OCI-LY3 (cell line): ENCODE results near the gene ANKRD39.

Source experiments
- EZH2phosphoT487 ChIP-seq: fragments of 200-600 bp; shearing (Covaris generic); IDR thresholded peaks from 2 replicates; pipeline ENCODE4 v1.6.1; 2018; ENCODE audit warnings: antibody characterized with exemption, mixed run types, low read depth
- TF ChIP-seq, protein P1 (sequence below): fragments of 200-600, 300-600 bp; sonication (generic); IDR thresholded peaks from 2 replicates; pipeline ENCODE4 v1.5.1; 2014; ENCODE audit warnings: antibody characterized with exemption, low read length, low read depth

- TF ChIP-seq, protein P1, sequence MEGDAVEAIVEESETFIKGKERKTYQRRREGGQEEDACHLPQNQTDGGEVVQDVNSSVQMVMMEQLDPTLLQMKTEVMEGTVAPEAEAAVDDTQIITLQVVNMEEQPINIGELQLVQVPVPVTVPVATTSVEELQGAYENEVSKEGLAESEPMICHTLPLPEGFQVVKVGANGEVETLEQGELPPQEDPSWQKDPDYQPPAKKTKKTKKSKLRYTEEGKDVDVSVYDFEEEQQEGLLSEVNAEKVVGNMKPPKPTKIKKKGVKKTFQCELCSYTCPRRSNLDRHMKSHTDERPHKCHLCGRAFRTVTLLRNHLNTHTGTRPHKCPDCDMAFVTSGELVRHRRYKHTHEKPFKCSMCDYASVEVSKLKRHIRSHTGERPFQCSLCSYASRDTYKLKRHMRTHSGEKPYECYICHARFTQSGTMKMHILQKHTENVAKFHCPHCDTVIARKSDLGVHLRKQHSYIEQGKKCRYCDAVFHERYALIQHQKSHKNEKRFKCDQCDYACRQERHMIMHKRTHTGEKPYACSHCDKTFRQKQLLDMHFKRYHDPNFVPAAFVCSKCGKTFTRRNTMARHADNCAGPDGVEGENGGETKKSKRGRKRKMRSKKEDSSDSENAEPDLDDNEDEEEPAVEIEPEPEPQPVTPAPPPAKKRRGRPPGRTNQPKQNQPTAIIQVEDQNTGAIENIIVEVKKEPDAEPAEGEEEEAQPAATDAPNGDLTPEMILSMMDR: no peak
- no peak for TF ChIP-seq EZH2phosphoT487
These were observed 28.9 kb downstream of the ANKRD39 start for GRCh38 chr2:96828874-96829273.
